Measurements from ENCODE around the gene ZCCHC24.
A peak's percentile ranks its signal among the peaks of the same experiment; 100 is the strongest.

ZCCHC24 gene

DNA sequence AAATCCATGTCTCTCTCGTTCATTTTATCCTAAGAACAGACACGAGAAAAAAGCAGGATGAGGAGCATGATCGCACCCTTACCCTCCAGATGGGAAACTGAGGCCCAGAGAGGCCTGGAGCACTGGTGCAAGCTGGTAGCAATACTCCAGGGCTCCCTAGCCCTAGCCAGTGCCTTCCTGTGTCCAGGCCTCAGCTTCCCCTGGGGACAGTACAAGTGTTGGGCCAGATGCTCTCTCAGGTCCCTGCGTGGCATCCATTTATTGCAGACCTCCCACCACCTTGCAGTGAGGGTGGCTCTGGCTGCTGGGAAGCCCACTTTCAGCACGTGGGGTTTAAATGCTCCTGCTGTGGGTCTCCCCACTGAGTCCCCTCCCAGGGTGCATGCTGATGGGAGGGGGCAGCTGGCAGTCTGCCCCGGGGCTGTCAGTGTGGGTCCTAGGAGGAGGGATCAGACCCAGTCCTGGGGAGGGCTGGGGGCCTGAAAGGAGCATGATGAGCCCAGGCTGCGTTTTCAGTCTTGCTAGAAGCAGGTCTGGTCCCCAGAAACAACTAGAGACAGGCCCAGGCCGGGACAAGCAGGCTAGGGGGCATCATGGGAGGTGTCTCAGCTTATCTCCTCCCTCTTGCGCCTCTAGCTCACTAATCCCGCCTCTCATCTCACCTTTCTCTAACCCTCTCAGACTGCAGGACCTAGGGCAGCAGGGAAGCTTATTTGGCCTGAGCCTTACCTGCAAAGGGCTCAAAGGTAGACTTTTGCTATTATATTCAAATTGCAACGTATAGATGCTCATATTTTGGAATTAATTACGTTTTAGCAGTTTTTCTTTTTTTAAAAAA lies 98.8 kb downstream of the ZCCHC24 start:
- no peak overlapping the region for H4K8ac ChIP-seq (ENCODE audit: low read depth, low read length)
- H2BK5ac ChIP-seq (ENCODE audit: low read depth, low read length, poor library complexity), result no peak overlapping the region
- DNase-seq, result no peak

DNA sequence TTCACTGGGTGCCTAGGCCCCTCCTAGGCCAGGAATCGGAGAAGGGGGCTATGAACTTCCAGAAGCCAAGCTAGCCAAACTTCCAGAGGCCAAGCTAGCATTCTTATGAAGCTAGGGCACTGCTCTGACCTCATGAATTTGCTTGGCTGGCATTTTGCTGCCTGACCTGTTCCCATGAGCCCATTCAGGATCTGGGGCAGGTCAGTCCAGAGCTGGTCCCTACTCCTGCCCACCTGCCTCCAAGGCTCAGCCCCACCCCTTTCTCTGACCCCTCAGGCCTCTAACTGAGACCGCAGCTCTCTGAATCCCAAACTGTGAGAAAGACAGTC lies 99.4 kb downstream of the ZCCHC24 start:
- Histone ChIP-seq H4K8ac (ENCODE audit: low read depth, low read length) (no peak overlapping the region), H3K36me3 (ENCODE audit: control insufficient read depth in 1 of 2, insufficient read depth in 2 of 2, low read length in 2 of 2) (peaks cover 14 to 22% of the 10 kb centered on the region in 2 experiments), H3K27me3 (ENCODE audit: insufficient read depth, low read length) (no peaks in the 10 kb centered on the region), H2BK12ac (ENCODE audit: low read length) (no peak overlapping the region), H3K27ac (ENCODE audit: low read depth, low read length) (no peak overlapping the region), H3K4ac (ENCODE audit: low read depth, low read length) (no peak overlapping the region), H3K14ac (ENCODE audit: low read length) (no peak overlapping the region), H3K9me3 (ENCODE audit: insufficient read depth, low read depth, low read length) (no peaks in the 10 kb centered on the region), H3K4me3 (ENCODE audit: low read depth, low read length) (no peak overlapping the region), H2BK120ac (ENCODE audit: insufficient read depth, low read length, poor library complexity) (no peak overlapping the region), H3K23ac (ENCODE audit: low read length) (no peak overlapping the region), H3K79me1 (ENCODE audit: low read length) (peaks cover 6% of the 10 kb centered on the region), H3K18ac (ENCODE audit: low read length) (no peak overlapping the region), H2AFZ (ENCODE audit: insufficient read depth, low read length, poor library complexity) (no peak overlapping the region), H4K12ac (ENCODE audit: low read depth, low read length) (no peak overlapping the region), H3K4me2 (ENCODE audit: low read length) (no peak overlapping the region), H3K9ac (ENCODE audit: low read length) (no peak overlapping the region), H3K4me1 (ENCODE audit: control insufficient read depth in 1 of 2, insufficient read depth in 2 of 2, low read length in 2 of 2) (peaks cover 12 to 14% of the 10 kb centered on the region in 2 experiments), H2AK5ac (ENCODE audit: low read length) (no peak overlapping the region), H2BK5ac (ENCODE audit: low read depth, low read length, poor library complexity) (no peak overlapping the region), H4K91ac (ENCODE audit: low read depth, low read length) (peak overlapping the region; percentile 15), H3K79me2 (ENCODE audit: control insufficient read depth, insufficient read depth, low read length, poor library complexity) (peaks cover 8% of the 10 kb centered on the region)
- WGBS (ENCODE audit: extremely low coverage, insufficient coverage, insufficient read length), result no CpG with 5 or more reads among the region's 2 CpGs
- DNase-seq, result no peak

More for the DNA sequence above, 98.8 kb downstream of the ZCCHC24 start:
- Histone ChIP-seq H3K23ac (ENCODE audit: low read length) (no peak overlapping the region), H4K12ac (ENCODE audit: low read depth, low read length) (no peak overlapping the region), H3K9ac (ENCODE audit: low read length) (no peak overlapping the region), H3K18ac (ENCODE audit: low read length) (no peak overlapping the region), H2AK5ac (ENCODE audit: low read length) (peak overlapping the region; percentile 22), H2BK120ac (ENCODE audit: insufficient read depth, low read length, poor library complexity) (no peak overlapping the region), H2BK12ac (ENCODE audit: low read length) (no peak overlapping the region), H4K91ac (ENCODE audit: low read depth, low read length) (no peak overlapping the region), H3K4me3 (ENCODE audit: low read depth, low read length) (no peak overlapping the region), H3K4me2 (ENCODE audit: low read length) (no peak overlapping the region), H3K36me3 (ENCODE audit: control insufficient read depth in 1 of 2, insufficient read depth in 2 of 2, low read length in 2 of 2) (peaks cover 17 to 26% of the 10 kb centered on the region in 2 experiments), H3K4me1 (ENCODE audit: control insufficient read depth in 1 of 2, insufficient read depth in 2 of 2, low read length in 2 of 2) (peaks cover 12 to 14% of the 10 kb centered on the region in 2 experiments), H3K79me1 (ENCODE audit: low read length) (peaks cover 6% of the 10 kb centered on the region), H3K79me2 (ENCODE audit: control insufficient read depth, insufficient read depth, low read length, poor library complexity) (peaks cover 8% of the 10 kb centered on the region), H3K27me3 (ENCODE audit: insufficient read depth, low read length) (no peaks in the 10 kb centered on the region), H3K4ac (ENCODE audit: low read depth, low read length) (no peak overlapping the region), H3K9me3 (ENCODE audit: insufficient read depth, low read depth, low read length) (no peaks in the 10 kb centered on the region), H2AFZ (ENCODE audit: insufficient read depth, low read length, poor library complexity) (no peak overlapping the region), H3K27ac (ENCODE audit: low read depth, low read length) (no peak overlapping the region), H3K14ac (ENCODE audit: low read length) (no peak overlapping the region)
- WGBS (ENCODE audit: extremely low coverage, insufficient coverage, insufficient read length), result no CpG with 5 or more reads among the region's 12 CpGs

DNA sequence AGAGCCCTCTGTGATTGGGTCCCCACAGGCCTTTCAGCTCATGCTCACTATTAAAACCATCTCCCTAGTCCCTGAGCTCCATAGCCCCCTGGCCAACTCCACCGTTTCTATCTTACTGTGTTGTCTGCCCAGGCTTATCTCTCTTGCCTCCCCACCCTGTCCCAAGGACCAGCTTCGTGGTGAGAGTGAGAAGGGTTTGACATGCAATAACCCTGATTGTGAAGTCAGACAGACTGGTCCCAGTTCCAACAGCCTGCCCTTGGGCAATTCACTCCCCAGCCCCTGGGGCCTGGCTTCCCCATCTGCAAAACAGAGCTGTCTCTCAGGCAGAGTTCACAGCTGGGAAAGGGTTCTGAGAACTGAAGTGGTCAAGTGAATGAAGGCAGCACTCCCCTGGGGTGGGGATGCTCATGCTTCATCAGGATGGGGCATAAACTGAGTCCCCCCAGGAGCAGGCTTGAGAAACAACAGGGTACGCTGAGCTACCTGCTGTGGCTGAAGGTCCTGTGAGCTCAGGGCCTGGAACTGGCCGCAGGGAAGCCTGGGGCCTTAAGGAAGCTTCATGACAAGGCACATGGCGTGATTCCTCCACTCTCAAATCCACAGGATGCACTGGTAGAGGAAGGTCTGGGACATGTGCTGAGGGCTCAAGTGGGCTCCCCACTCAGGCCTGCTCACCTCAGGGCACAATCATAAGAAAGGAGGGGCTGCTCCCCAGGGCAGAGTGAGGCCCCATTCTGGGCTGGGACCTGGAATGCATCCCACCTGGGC lies 100.0 kb downstream of the ZCCHC24 start:
- Histone ChIP-seq H4K8ac (ENCODE audit: low read depth, low read length) (no peak overlapping the region), H2BK5ac (ENCODE audit: low read depth, low read length, poor library complexity) (no peak overlapping the region), H3K18ac (ENCODE audit: low read length) (no peak overlapping the region), H2BK120ac (ENCODE audit: insufficient read depth, low read length, poor library complexity) (no peak overlapping the region), H3K4me3 (ENCODE audit: low read depth, low read length) (no peak overlapping the region), H3K4ac (ENCODE audit: low read depth, low read length) (no peak overlapping the region), H3K79me2 (ENCODE audit: control insufficient read depth, insufficient read depth, low read length, poor library complexity) (peaks cover 8% of the 10 kb centered on the region), H3K79me1 (ENCODE audit: low read length) (peaks cover 6% of the 10 kb centered on the region), H3K4me1 (ENCODE audit: control insufficient read depth in 1 of 2, insufficient read depth in 2 of 2, low read length in 2 of 2) (peaks cover 12 to 14% of the 10 kb centered on the region in 2 experiments), H2BK12ac (ENCODE audit: low read length) (no peak overlapping the region), H4K91ac (ENCODE audit: low read depth, low read length) (peak overlapping the region; percentile 15), H2AFZ (ENCODE audit: insufficient read depth, low read length, poor library complexity) (no peak overlapping the region), H2AK5ac (ENCODE audit: low read length) (no peak overlapping the region), H4K12ac (ENCODE audit: low read depth, low read length) (no peak overlapping the region), H3K27ac (ENCODE audit: low read depth, low read length) (no peak overlapping the region), H3K9ac (ENCODE audit: low read length) (no peak overlapping the region), H3K9me3 (ENCODE audit: insufficient read depth, low read depth, low read length) (no peaks in the 10 kb centered on the region), H3K14ac (ENCODE audit: low read length) (no peak overlapping the region), H3K4me2 (ENCODE audit: low read length) (no peak overlapping the region), H3K27me3 (ENCODE audit: insufficient read depth, low read length) (no peaks in the 10 kb centered on the region), H3K36me3 (ENCODE audit: control insufficient read depth in 1 of 2, insufficient read depth in 2 of 2, low read length in 2 of 2) (peaks cover 9 to 16% of the 10 kb centered on the region in 2 experiments), H3K23ac (ENCODE audit: low read length) (no peak overlapping the region)
- DNase-seq, result no peak
- no CpG with 5 or more reads among the region's 5 CpGs for WGBS (ENCODE audit: extremely low coverage, insufficient coverage, insufficient read length)

DNA sequence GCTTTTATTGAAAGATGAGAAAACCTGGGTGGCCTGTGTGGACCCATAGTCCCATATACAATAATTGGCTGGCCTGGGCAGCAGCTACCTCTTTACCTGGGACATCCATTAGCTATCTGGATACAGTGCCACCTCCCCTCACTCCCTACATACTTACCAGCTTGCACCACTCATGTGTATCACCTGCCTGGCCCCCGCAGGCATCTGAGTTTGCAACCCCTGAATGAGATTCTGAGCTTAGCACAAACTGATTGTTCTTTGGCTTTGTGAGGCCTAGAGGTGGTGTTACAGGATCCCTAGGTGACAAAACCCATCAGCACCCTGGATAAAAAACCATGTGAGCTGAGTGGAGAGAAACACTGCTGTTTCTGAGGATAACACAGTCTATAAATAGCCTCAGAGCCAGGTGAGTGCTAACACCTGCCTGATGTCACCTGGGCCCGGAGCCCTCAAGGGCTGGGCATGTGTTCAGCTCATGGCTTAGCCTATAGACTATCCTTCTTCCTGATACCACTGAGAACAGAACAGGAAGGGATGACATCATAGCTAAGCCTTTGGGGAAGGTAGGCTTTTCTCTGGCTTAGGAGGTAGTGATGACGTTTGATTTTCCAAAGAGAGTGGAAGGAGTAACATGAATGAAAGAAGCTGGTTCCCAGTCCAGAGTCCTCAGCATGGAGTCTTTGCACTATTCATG lies 100.8 kb downstream of the ZCCHC24 start:
- Histone ChIP-seq H3K79me1 (ENCODE audit: low read length) (peaks cover 6% of the 10 kb centered on the region), H2AFZ (ENCODE audit: insufficient read depth, low read length, poor library complexity) (no peak overlapping the region), H3K4ac (ENCODE audit: low read depth, low read length) (no peak overlapping the region), H3K27me3 (ENCODE audit: insufficient read depth, low read length) (no peaks in the 10 kb centered on the region), H4K8ac (ENCODE audit: low read depth, low read length) (no peak overlapping the region), H3K18ac (ENCODE audit: low read length) (no peak overlapping the region), H2BK12ac (ENCODE audit: low read length) (no peak overlapping the region), H2BK5ac (ENCODE audit: low read depth, low read length, poor library complexity) (no peak overlapping the region), H4K91ac (ENCODE audit: low read depth, low read length) (no peak overlapping the region), H3K4me1 (ENCODE audit: control insufficient read depth in 1 of 2, insufficient read depth in 2 of 2, low read length in 2 of 2) (peaks cover 12 to 14% of the 10 kb centered on the region in 2 experiments), H3K4me2 (ENCODE audit: low read length) (no peak overlapping the region), H3K14ac (ENCODE audit: low read length) (no peak overlapping the region), H2AK5ac (ENCODE audit: low read length) (no peak overlapping the region), H3K36me3 (ENCODE audit: control insufficient read depth in 1 of 2, insufficient read depth in 2 of 2, low read length in 2 of 2) (peaks cover 3 to 9% of the 10 kb centered on the region in 2 experiments), H2BK120ac (ENCODE audit: insufficient read depth, low read length, poor library complexity) (no peak overlapping the region), H3K9me3 (ENCODE audit: insufficient read depth, low read depth, low read length) (no peaks in the 10 kb centered on the region), H3K27ac (ENCODE audit: low read depth, low read length) (no peak overlapping the region), H3K9ac (ENCODE audit: low read length) (no peak overlapping the region), H3K23ac (ENCODE audit: low read length) (no peak overlapping the region), H3K4me3 (ENCODE audit: low read depth, low read length) (no peak overlapping the region), H3K79me2 (ENCODE audit: control insufficient read depth, insufficient read depth, low read length, poor library complexity) (peaks cover 8% of the 10 kb centered on the region), H4K12ac (ENCODE audit: low read depth, low read length) (no peak overlapping the region)
- WGBS (ENCODE audit: extremely low coverage, insufficient coverage, insufficient read length), result no CpG with 5 or more reads among the region's 3 CpGs
- peak; percentile 29 to 53 for DNase-seq

Data from trophoblast cell (in vitro differentiated cells and primary cell).